Neural progenitor cell (in vitro differentiated cells): ENCODE data around the gene CNTN2. TPM values are rescaled to one million over a fixed set of nuclear protein-coding genes. Genes with fewer than 3 reads are reported as not detected.

ENCODE experiments used
- DNase-seq: peaks from one replicate; pipeline ENCODE4 v3.0.0-alpha.2; 2016; ENCODE audit warnings: low spot score
- H2AFZ ChIP-seq: fragments of 200-600 bp; sonication (generic); replicated peaks from 2 replicates; pipeline ENCODE4 v1.6.1; 2016; ENCODE audit warnings: antibody characterized with exemption
- H3F3A ChIP-seq: fragments of 200-600 bp; sonication (generic); 2 replicates; pipeline ENCODE4 v1.6.1; 2016; ENCODE audit warnings: antibody characterized with exemption, low read depth
- H3K27ac ChIP-seq: fragments of 200-600 bp; sonication (generic); 2 replicates; pipeline ENCODE4 v1.5.1; 2016; ENCODE audit warnings: mild to moderate bottlenecking
- H3K27me3 ChIP-seq: fragments of 200-600 bp; sonication (generic); 2 replicates; pipeline ENCODE4 v1.6.1; 2016; ENCODE audit warnings: mild to moderate bottlenecking, moderate library complexity
- H3K36me3 ChIP-seq: fragments of 200-600 bp; sonication (generic); 2 replicates; pipeline ENCODE4 v1.5.1; 2016
- H3K4me1 ChIP-seq: fragments of 200-600 bp; sonication (generic); 2 replicates; pipeline ENCODE4 v1.6.1; 2016; ENCODE audit warnings: mixed run types
- H3K4me2 ChIP-seq: fragments of 200-600 bp; sonication (generic); 2 replicates; pipeline ENCODE4 v1.6.1; 2016
- H3K4me3 ChIP-seq: fragments of 200-600 bp; sonication (generic); 2 replicates; pipeline ENCODE4 v1.5.1; 2016
- H3K79me2 ChIP-seq: fragments of 200-600 bp; sonication (generic); 2 replicates; pipeline ENCODE4 v1.6.1; 2016; ENCODE audit warnings: low read depth
- H3K9ac ChIP-seq: fragments of 200-600 bp; sonication (generic); 2 replicates; pipeline ENCODE4 v1.6.1; 2016
- H3K9me3 ChIP-seq: fragments of 200-600 bp; sonication (generic); 2 replicates; pipeline ENCODE4 v1.5.1; 2016; ENCODE audit warnings: low read depth
- H4K20me1 ChIP-seq: fragments of 200-600 bp; sonication (generic); 2 replicates; pipeline ENCODE4 v1.6.1; 2016; ENCODE audit warnings: low read depth
- H3K27ac Mint-ChIP-seq: 3 replicates; pipeline ENCODE4 v1.8.0; 2021; ENCODE audit warnings: mixed read lengths
- H3K27me3 Mint-ChIP-seq: 2 replicates; pipeline ENCODE4 v1.8.0; 2022; ENCODE audit warnings: low read depth, mild to moderate bottlenecking, inconsistent platforms, moderate library complexity, mixed read lengths; ENCODE audit not compliant: insufficient read depth
- H3K36me3 Mint-ChIP-seq: 3 replicates; pipeline ENCODE4 v1.8.0; 2021; ENCODE audit warnings: mixed read lengths
- H3K4me1 Mint-ChIP-seq: 3 replicates; pipeline ENCODE4 v1.8.0; 2021; ENCODE audit warnings: mixed read lengths
- H3K4me3 Mint-ChIP-seq: 3 replicates; pipeline ENCODE4 v1.8.0; 2021; ENCODE audit warnings: mild to moderate bottlenecking, moderate library complexity, mixed read lengths
- H3K9me3 Mint-ChIP-seq: 3 replicates; pipeline ENCODE4 v1.8.0; 2020; ENCODE audit warnings: mixed read lengths
- EZH2 ChIP-seq: fragments of 200-600 bp; sonication (generic); IDR thresholded peaks from 2 replicates; pipeline ENCODE4 v1.6.1; 2017; ENCODE audit warnings: antibody characterized with exemption, mild to moderate bottlenecking, moderate library complexity
- EZH2phosphoT487 ChIP-seq: fragments of 200-600 bp; sonication (generic); IDR thresholded peaks from 2 replicates; pipeline ENCODE4 v1.6.1; 2017; ENCODE audit warnings: antibody characterized with exemption
- total RNA-seq: library from RNA; depleted of rRNA; stranded (reverse); fragments of >200 nt; gene quantifications from 2 replicates; pipeline ENCODE4 v1.2.3, GENCODE V29; 2015; ENCODE audit warnings: low replicate concordance
- TF ChIP-seq, protein P1 (sequence below): fragments of 200-600 bp; sonication (generic); IDR thresholded peaks from 2 replicates; pipeline ENCODE4 v1.5.1; 2017; ENCODE audit warnings: antibody characterized with exemption, mild to moderate bottlenecking

Gene CNTN2
- total RNA-seq, 1 donor from 2014 or later: 8.4 TPM

DNA sequence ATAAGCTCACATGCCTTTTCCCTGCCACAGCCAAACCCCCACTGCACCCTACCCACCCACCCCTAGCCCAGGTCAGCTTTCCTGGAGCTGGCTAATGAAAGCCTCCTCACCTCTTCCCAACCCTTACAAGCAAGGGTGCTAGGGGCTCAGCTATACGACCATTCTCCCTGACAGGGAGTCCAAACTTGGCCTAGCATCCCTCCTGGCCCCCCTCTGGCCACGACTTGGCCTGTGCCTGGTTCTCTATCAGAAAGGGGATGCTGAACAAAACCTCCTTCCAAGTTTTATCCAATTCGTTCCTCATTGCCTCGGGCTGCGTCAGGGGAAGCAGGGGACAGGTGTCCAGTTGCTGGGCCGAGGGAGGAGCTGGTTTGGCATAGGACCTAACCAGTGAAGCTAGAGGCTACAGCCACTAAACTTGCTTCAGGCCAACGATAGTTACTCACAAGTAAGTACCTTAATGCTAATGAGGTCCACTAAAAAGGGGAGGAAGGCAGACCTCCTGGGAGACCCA is 32.7 kb downstream of the CNTN2 start:
- Histone ChIP-seq H3K9me3 (no peaks in the 10 kb centered on the region), H3K9ac (no peak overlapping the region)
- H3K9me3 Mint-ChIP-seq: no peaks in the 10 kb centered on the region

DNA sequence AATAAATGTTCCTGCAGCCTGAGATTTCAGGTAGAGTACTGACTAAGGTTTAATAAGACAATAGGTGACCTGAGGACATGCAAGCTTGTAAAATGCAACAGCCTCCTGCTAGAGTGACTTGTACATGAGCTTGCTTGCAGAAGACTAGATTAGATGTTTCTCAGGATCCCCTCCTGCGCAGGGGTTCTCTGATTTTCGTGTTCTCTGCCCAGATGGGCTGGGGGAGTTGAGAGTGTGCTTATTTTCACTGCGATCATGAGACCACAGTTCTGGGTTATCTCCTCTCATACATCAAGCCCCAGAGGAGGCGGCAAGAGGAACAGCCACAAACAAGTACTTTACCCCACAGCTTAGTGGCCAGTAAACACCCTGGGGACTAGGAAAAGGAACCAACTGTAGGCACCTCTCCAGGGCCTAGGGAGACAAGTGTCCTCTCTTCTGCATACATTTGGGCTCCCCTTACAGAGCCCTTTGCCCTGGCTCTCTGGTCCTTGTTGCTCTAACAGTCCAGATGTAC is 33.3 kb downstream of the CNTN2 start:
- no peak overlapping the region for H3K27ac ChIP-seq
- Mint-ChIP-seq H3K36me3 (peaks cover 2% of the 10 kb centered on the region), H3K27ac (no peak overlapping the region)

More for the DNA sequence above, 32.7 kb downstream of the CNTN2 start:
- H3K4me3 Mint-ChIP-seq: no peak overlapping the region
- Histone ChIP-seq H4K20me1 (no peaks in the 10 kb centered on the region), H3K79me2 (no peaks in the 10 kb centered on the region), H2AFZ (no peak overlapping the region), H3K27me3 (no peaks in the 10 kb centered on the region), H3F3A (no peaks in the 10 kb centered on the region), H3K36me3 (no peaks in the 10 kb centered on the region), H3K4me3 (no peak overlapping the region), H3K4me1 (no peaks in the 10 kb centered on the region), H3K27ac (no peak overlapping the region), H3K4me2 (no peak overlapping the region)
- H3K27ac Mint-ChIP-seq: no peak overlapping the region
- no peak for DNase-seq
- peaks cover 8% of the 10 kb centered on the region for H3K4me1 Mint-ChIP-seq
- TF ChIP-seq, protein P1, sequence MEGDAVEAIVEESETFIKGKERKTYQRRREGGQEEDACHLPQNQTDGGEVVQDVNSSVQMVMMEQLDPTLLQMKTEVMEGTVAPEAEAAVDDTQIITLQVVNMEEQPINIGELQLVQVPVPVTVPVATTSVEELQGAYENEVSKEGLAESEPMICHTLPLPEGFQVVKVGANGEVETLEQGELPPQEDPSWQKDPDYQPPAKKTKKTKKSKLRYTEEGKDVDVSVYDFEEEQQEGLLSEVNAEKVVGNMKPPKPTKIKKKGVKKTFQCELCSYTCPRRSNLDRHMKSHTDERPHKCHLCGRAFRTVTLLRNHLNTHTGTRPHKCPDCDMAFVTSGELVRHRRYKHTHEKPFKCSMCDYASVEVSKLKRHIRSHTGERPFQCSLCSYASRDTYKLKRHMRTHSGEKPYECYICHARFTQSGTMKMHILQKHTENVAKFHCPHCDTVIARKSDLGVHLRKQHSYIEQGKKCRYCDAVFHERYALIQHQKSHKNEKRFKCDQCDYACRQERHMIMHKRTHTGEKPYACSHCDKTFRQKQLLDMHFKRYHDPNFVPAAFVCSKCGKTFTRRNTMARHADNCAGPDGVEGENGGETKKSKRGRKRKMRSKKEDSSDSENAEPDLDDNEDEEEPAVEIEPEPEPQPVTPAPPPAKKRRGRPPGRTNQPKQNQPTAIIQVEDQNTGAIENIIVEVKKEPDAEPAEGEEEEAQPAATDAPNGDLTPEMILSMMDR: no peak
- TF ChIP-seq EZH2phosphoT487 (no peak), EZH2 (no peak)
- H3K36me3 Mint-ChIP-seq: no peaks in the 10 kb centered on the region
- no peaks in the 10 kb centered on the region for H3K27me3 Mint-ChIP-seq

DNA sequence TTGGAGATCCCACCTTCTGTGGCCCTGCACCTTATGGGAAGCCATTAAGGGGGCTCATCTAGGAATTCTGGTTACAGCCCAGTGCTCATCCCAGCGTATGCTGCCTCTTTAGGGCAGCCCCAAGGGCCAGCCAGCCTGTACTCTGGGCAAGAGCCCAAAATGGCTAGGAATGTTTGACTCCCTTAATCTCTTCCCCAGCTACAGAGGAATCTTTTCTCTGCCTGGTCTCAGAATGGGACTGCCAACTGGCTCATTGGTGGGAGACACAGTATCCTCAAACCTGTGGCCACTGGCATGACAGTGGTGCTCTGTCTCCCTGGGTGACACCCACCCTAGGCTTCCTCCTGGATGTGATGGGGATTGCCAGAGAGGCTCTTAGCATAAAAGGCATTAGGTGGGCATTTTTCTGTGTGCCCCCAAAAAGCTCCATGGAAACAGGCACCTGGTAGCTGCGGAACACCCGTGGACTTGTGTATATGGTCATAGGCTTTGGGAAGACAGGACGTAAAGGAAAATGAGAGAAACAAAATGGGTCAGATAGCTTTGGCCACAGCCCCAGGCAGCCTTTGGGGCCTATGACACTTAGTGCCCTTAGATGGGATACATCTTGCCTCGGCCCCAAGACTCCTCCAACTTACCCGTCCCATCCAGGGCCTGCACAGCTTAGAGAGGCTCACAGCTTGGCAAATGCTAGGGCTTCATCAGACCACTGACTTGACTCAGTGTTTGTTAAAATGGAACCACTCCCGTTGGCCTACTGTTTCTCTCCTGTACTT is 34.3 kb downstream of the CNTN2 start:
- Mint-ChIP-seq H3K4me1 (peaks cover 9% of the 10 kb centered on the region), H3K27ac (no peak overlapping the region), H3K36me3 (peaks cover 2% of the 10 kb centered on the region), H3K4me3 (no peak overlapping the region), H3K9me3 (no peaks in the 10 kb centered on the region), H3K27me3 (no peaks in the 10 kb centered on the region)
- Histone ChIP-seq H3K4me3 (no peak overlapping the region), H4K20me1 (no peaks in the 10 kb centered on the region), H3K9me3 (no peaks in the 10 kb centered on the region), H3F3A (peaks cover 6% of the 10 kb centered on the region), H3K4me1 (no peaks in the 10 kb centered on the region), H3K27me3 (no peaks in the 10 kb centered on the region), H3K4me2 (no peak overlapping the region), H3K27ac (no peak overlapping the region), H3K36me3 (no peaks in the 10 kb centered on the region), H3K79me2 (no peaks in the 10 kb centered on the region), H2AFZ (no peak overlapping the region), H3K9ac (no peak overlapping the region)
- DNase-seq: no peak
- TF ChIP-seq EZH2 (no peak), EZH2phosphoT487 (no peak)
- TF ChIP-seq, protein P1: no peak

More for the DNA sequence above, 33.3 kb downstream of the CNTN2 start:
- H3K4me1 ChIP-seq: no peaks in the 10 kb centered on the region
- no peak overlapping the region for H3K9ac ChIP-seq
- H2AFZ ChIP-seq: no peak overlapping the region
- peaks cover 5% of the 10 kb centered on the region for H3K4me1 Mint-ChIP-seq
- no peak overlapping the region for H3K4me2 ChIP-seq
- no peaks in the 10 kb centered on the region for H4K20me1 ChIP-seq
- DNase-seq: no peak
- H3K79me2 ChIP-seq: no peaks in the 10 kb centered on the region
- no peak overlapping the region for H3K4me3 Mint-ChIP-seq
- H3K36me3 ChIP-seq: no peaks in the 10 kb centered on the region
- TF ChIP-seq, protein P1: no peak
- TF ChIP-seq EZH2phosphoT487: no peak
- no peak for TF ChIP-seq EZH2
- no peaks in the 10 kb centered on the region for H3F3A ChIP-seq
- no peaks in the 10 kb centered on the region for H3K9me3 ChIP-seq
- H3K4me3 ChIP-seq: no peak overlapping the region
- H3K9me3 Mint-ChIP-seq: no peaks in the 10 kb centered on the region
- no peaks in the 10 kb centered on the region for H3K27me3 ChIP-seq
- no peaks in the 10 kb centered on the region for H3K27me3 Mint-ChIP-seq
